HG02973 (cell line): ENCODE measurements around the gene UBE2R2.
"Not testable (repeated sequence)": the region's sequence is repeated elsewhere in the genome, so short reads cannot be mapped to it uniquely, and the experiment has no call there.

Experiments
- ATAC-seq: cut with Tn5 transposase; IDR thresholded peaks from one replicate; pipeline ENCODE4 v1.9.1; 2021; ENCODE audit warnings: moderate library complexity; ENCODE audit not compliant: unreplicated experiment

UBE2R2 gene, protein sequence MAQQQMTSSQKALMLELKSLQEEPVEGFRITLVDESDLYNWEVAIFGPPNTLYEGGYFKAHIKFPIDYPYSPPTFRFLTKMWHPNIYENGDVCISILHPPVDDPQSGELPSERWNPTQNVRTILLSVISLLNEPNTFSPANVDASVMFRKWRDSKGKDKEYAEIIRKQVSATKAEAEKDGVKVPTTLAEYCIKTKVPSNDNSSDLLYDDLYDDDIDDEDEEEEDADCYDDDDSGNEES

DNA sequence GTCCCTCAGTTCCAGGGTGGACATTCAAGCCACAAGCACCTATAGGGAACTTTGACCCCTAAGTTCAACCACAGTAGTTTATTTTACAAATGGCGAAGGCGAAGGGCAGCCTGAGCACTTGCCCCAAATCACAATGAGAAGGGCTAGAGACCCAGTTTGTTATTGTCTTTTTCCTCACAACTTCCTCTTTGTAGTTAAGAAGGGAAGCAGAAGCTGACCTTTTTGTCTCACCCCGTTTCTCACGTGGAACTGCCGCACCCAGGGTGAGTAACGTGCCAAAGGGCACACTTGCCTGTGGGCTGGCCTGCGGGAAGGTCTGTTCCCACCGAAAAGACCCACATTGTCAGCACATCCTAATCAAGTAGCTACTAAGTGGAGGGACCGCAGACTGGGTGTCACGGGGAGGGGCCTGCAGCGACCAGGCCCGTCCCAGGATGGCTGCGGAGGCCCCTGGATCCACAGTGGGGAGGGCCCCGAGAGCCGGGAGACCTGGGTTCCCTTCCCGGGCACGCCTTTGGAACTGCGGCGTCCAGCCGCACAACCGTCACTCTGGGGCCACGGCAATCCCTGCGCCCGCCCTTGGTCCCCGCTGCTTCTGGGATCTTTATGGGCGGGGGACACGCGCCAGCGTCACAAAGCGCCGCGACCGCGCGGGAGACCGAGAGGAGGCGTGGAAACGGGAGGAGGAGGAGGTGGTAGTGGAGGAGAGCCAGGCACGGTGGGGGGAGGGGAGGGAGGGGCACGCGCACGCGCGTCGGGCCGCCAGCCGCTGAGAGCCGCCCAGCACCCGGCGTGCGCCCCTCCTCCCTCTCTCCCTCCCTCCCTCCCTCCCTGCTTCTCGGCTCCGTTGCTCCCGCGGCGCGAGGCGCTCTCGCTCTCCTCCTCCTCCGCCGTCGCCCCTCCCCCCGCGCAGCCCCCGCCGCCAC is at the start of gene UBE2R2:
Gene UBE2R2 (plus strand): TSS at position 834 of the 926 bp plus-strand sequence. CDS start 598 bp downstream, outside the sequence.
- peak; percentile 39 for ATAC-seq

DNA sequence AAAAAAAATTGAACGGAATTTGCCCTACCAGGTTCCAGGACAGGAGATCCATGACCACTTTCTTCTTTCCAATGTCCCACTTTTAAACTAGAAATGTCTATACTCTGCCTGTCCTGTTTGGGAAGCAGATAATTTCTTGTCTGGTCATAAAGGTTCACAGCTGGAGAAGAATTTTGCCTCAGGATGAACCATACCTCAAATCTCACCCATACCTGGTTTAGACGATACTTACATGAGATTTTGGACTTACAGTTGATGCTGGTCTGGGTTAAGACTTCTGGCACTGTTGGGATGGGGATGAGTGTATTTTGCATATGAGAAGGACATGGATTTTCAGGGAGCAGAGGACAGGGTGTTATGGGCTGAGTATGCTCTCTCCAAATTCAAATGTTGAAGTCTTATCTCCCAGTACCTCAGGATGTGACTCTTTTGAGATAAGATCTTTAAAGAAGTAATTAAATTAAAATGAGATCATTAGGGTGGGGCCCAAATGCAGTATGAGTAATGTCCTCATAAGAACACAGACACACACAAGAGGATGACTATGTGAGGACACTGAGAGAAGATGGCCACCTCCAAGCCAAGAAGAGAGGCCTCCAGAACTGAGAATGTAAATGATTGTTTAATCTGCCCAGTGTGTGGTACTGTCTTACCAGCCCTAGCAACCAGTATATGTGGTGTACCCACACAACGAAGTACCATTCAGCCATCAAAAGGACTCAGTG is 46.6 kb upstream of the UBE2R2 start:
- not testable (repeated sequence) for ATAC-seq

DNA sequence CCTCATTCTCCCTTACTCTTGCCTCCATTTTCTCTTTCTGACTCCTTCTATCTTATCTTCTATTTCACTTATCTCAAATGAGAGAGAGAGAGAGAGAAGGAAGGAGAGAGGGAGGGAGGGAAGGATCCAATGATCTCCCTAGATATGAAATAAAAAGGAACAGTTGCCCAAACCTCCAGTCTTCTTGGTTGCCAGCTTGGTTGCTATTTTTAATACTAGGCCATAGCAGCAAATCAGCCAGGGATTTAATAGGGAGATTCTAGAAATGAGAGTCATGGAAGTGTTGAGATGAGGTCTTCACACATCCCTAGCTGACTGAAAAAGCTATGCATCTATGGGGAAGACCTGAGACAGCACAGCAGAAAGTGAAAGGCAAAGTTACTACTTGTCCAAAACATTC is 43.8 kb upstream of the UBE2R2 start:
- not testable (repeated sequence) for ATAC-seq

DNA sequence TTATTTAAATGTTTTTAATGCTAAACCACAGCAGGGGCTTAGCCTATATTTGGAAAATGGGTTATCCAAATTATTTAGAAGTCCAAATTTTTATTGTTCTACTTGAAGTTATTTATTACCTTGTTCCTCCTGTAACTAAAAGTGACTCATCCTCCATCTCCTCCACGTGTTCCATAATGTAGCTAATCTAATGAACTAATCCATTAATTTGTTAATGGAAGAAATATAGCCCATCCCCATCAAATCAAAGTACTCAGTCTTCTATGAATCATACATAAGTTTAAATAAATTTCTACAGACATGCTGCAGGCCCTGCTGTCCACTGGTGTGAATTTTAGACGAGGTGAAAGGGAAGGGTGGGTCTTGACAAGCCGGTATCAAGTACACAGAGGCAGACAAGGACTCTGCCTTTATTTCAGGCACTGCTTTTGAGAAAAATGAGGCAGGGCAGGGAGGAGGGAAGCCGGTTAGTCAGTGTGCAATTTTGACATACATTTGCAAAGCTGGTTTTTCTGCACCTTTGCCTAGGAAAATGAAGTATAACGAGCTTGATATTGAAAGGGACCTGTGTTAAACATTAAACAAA is 42.8 kb upstream of the UBE2R2 start:
- ATAC-seq, result not testable (repeated sequence)

DNA sequence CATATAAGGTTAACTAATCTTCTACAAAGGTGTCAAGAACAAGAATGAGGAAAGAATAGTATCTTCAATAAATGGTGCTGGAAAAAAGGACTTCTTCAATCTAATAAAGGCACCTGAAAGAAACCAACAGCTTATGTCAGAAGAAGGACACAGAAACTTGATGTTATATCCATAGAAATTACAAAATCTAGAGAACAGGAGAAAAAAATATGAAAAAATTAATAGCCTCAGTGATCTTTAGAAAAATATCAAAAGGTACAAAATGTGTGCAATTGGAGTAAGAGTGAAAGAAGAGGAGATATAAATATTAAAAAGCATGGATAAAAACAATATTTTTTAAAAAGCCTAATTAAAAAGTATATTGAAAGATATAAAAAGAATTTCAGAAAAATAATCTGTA is 40.4 kb upstream of the UBE2R2 start:
- no peak for ATAC-seq

DNA sequence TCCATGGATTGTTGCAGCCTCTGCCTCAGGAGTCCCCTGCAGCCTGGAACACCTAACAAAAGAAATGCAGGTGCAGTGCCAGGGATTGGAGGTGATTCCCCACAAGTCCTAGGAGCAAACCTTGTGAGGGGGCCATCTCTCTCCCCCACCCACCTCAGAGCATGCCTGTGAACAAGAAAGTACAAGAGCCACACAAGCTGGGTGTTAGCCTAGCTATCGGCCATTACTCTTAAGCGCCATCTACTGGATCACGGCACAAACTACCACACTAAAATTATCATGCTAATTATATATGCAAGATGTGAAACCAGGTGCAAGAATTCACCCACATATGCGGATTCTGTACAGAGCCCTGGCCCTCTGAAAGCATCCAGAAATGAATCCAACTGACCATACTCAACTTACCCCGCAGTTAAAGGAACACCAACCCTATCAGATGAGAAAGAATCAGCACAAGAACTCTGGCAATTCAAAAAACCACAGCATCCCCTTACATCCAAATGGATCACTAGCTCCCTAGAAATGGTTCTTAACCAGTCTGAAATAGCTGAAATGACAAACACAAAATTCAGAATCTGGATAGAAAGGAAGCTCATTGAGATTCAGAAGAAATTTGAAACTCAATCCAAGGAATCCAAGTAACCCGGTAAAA is 38.1 kb upstream of the UBE2R2 start:
- ATAC-seq, result peak; percentile 74

DNA sequence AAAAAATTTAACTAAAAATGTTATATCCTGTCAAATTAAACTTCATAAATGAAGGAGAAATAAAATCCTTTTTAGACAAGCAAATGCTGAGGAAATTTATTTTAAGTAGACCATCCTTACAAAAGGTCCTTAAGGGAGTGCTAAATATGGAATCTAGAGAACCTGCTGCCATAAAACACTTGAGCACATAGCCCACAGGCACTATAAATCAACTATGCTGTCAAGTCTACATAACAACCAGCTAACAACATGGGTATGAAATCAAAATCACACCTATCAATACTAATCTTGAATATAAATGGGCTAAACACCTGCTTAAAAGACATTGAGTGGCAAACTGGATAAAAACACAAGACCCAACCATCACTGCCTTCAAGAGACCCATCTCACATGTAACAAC is 36.7 kb upstream of the UBE2R2 start:
- no peak for ATAC-seq

DNA sequence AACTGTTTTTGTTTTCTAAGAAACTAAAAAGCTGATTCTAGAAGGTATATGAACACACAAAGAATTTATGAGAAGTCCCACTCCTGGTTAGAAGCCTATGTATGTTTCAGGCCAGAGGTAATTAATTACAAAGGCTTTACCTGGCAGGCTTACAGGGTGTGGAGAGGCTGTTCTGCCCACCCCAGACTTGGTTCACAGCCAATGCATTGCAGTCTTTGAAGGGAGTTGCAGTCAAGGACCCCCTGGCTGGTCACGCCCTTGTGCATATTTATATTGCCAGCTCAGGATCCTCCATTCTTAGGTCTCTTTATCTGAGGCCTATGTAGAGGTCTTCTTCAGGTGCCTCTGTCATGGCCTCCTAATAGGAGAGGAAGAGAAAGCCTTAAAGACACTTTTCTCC is 35.2 kb upstream of the UBE2R2 start:
- ATAC-seq, result no peak

DNA sequence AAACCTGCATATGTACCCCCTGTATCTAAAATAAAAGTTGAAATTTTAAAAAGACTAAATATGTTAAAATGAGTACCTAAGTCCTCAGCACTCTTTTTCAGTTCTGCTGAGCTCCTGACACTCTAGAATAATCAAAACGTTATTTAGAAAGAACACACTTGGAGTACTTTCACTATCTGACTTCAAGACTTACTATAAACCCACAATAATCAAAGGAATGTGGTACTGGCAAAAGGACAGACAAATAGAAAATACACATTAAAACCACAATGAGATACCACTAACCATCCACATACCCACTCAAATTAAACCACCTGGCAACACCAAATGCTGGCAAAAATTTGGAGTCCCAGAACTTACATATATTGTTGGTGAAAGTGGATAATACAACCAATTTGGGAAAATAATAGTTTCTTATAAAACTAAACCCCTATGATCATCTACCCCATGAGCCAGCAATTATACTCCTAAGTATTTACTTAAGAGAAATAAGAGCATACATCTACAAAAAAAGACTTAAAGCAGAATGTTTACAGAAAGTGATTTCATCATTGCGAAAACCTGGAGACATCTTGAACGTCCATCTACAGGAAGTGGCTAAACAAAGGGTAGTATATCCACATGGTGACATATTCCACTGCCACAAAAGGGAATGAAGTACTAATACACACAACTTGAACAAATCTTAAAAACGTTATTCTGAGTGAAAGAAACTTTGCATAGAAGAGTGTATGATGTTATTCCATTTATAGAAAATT is 34.4 kb upstream of the UBE2R2 start:
- no peak for ATAC-seq

DNA sequence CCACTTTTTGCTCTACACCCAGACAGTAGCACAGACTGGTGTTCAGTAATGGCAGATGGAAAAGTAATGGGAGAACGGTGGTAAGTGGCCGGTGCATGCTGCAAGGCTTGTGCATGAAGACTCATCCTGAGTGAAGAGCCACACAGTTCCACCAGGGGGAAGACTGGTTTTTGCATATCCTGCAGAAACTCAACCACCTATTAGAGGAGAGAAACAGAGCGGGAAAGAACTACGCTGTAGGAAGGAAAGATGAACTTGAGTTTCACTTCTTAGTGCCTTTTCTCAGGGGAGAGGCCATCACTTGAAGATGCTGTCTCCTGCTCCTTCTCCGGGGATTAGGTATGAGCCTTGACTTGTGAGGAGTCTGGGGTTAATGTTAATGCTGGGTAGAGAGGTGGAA is 31.0 kb upstream of the UBE2R2 start:
- no peak for ATAC-seq

DNA sequence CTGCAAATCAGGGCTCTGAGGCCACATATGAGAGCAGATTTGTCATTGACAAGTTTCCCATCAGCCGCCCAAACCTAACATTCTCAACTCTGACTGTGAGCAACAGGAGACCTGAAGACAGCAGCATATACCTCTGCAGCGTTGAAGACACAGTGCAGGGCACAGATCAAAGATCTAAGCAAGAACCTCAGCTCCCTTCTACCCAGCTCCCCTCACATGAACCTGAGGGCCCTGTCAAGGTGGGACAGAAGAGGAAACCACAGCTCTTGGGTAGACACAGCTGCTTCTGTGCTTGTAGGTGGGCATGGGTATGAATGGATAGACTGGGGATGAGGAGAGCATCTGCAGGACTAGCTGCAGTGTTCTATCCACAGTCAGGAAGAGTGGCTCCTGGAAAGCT is 30.3 kb upstream of the UBE2R2 start:
- no peak for ATAC-seq

DNA sequence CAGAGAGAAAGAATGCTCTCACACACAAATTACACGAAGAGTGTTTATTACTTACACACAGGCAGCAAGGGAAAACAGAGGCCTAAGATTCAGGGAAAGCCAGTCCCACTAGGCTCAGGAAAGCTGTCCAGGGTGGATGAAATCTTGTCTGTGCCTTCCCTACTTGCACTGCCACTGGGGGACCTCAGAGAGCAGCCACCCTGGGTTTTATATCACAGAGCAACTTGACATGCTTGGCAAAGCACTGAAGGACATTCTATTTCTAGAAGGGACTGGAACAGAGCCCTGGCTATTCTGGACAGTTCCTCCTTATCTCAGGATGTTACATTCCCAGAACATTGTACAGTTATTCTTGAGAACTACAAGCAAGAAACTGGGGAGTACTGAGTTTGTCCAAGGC is 29.1 kb upstream of the UBE2R2 start:
- ATAC-seq, result no peak

DNA sequence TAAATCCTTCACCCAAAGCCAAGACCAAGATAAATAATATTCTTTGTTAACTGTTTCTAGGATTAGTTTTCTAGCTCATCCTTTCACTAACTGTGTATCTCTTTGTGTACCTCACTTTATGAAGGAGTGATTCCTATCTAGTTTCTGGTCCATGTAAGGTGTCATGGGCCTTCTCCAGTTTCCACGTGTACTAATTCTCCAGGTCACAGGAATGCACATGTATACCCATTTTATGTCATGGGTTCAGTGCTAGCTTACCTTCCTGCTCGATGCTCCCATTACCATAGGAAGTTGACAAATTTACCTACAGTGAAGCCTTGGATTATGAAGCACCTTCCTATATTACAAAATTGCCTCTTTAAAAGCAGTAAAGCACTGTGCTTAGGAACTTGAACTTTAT is 27.5 kb upstream of the UBE2R2 start:
- ATAC-seq, result not testable (repeated sequence)

DNA sequence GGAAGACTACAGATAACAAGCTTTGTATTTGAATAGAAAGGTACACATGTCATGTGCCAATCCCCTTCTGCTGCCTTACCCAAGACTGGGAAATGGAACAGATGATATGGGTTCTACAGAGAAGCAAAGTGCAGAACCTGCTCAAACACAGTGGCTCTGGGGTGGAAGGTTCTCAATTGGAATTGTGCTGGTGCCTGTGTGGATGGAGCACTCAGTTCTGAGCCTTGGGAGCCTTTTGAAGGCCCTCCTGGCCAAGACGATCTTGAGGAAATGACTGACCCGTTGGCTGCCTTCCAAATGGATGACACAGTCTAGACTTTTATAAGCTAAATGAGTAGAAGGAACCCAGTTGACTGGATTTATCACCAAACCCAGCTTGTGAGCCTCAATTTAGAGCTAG is 25.8 kb upstream of the UBE2R2 start:
- no peak for ATAC-seq

DNA sequence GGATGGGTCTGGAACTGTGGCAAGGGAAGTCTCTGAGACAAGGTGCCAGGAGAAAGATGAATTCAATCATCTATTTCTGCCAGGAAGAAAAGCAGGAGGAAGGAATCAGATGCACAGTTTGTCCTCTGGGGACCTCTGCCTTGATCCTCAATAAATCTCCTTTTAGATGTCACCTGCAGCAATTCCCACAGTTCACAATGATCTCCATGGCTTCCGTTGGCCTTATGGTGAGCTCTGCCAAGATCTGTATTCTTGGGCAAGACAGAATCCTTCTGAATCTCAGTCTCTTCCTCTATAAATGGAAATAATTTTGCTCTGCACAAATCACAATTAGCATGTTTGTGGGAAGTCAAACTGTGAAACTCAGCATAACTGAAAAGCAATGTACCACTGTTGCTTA is 23.5 kb upstream of the UBE2R2 start:
- ATAC-seq, result not testable (repeated sequence)

DNA sequence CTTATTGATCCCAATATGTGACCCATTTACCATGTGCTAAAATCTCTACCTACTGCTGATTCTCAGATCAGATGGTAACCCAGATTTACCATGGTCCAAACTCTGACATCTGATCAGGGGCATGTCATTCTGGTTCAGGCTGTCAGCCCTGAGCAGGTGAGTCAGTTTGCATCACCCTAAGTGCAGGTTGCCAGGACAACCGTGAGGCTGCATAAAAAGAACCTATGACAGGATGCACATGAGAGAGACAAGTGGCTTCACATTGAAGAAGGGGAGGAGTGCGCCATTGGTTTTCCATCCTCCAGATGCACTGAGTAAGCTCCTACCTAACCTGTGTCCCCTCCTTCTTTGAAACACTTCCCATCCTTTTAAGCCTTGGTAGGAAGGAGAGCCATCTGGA is 22.4 kb upstream of the UBE2R2 start:
- ATAC-seq, result no peak

DNA sequence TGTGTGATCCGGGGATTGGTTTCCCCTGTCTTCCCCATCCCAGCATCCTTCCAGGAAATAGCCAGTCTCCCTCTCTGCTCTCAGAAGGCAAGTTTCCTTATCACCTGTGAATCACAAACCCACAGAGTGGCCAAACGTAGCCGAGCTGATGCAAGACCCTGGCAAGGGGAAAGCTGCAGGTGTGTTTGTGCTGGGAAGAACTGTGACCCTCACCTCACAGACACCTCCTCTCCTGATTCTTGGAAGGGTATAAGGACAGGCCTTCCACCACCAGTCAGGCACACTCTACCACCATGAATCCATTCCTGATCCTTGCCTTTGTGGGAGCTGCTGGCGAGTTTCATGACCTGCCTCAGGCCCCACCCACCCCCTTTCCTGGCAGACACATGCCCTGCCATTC is 21.7 kb upstream of the UBE2R2 start, which contains the start of gene PRSS3:
Gene PRSS3 (plus strand): TSS at position 281 of the 400 bp plus-strand sequence. CDS start 13 bp downstream, at position 294.
- no peak for ATAC-seq

DNA sequence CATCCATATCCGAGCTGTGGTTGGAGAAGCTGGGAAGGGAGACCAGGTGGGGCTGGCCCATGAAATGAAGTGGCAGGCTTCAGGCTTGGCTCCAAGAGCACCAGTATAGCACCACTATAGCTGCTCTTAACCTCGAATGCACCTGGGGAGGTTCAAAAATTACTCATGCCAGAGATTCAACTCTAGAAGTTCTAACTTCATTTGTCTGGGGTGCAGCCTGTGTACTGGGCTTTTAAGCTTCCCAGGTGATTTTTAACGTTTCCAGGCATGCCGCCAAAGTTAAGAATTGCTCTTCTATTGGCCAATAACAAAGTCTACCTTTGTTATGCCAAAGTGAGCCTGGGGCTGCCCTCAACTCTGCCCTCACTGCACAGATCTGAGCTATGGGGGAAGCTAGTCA is 21.1 kb upstream of the UBE2R2 start:
- no peak for ATAC-seq

DNA sequence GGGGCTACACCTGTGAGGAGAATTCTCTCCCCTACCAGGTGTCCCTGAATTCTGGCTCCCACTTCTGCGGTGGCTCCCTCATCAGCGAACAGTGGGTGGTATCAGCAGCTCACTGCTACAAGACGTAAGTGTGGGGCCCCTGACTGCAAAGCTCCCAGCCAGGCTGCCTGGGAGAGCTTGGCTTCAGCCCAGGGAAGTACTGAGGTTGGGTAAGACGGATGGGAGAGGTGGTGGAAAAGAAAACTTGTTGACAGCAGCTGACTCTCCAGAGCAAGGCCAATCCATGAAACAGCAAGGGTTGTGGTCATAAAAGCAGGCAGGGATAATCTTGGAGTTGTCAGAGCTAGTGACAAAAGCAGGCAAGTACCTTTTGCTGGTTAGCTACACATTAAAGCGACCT is 20.3 kb upstream of the UBE2R2 start:
- not testable (repeated sequence) for ATAC-seq

DNA sequence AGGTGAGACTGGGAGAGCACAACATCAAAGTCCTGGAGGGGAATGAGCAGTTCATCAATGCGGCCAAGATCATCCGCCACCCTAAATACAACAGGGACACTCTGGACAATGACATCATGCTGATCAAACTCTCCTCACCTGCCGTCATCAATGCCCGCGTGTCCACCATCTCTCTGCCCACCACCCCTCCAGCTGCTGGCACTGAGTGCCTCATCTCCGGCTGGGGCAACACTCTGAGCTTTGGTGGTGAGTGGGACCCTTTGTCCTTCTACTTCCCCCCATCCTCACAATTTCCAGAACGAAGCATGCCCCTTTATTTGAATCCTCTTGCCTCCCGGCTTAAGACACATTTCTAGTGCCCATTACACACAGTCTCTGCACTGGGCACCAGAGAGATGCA is 19.1 kb upstream of the UBE2R2 start:
- ATAC-seq, result no peak
